HG02870 (cell line): ENCODE data around the gene NUP98.
"Not testable (repeated sequence)": the region's sequence is repeated elsewhere in the genome, so short reads cannot be mapped to it uniquely, and the experiment has no call there.

Source experiments
- ATAC-seq: cut with Tn5 transposase; IDR thresholded peaks from one replicate; pipeline ENCODE4 v1.9.1; 2021; ENCODE audit warnings: mild to moderate bottlenecking, moderate library complexity; ENCODE audit not compliant: unreplicated experiment

Gene NUP98

DNA sequence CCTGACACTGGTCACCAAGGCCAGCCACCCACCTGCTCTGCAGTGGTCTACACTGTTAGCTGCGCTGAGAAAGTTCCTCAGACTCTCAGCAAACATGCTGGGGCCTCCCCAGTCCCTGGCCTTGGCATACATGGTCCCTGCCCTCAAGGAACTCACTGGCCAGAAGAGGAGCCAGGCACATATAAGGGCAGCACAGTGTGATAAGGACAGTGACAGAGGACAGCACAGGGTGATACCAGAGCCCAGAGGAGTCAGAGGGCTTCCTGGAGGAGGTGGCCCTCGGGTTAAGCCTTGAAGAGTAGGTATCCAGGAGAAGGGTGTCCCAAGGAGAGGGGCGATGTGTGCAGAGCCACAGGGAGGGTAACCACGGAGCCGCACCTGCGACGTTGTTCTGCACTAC, 151.8 kb downstream of the NUP98 start:
- no peak for ATAC-seq

DNA sequence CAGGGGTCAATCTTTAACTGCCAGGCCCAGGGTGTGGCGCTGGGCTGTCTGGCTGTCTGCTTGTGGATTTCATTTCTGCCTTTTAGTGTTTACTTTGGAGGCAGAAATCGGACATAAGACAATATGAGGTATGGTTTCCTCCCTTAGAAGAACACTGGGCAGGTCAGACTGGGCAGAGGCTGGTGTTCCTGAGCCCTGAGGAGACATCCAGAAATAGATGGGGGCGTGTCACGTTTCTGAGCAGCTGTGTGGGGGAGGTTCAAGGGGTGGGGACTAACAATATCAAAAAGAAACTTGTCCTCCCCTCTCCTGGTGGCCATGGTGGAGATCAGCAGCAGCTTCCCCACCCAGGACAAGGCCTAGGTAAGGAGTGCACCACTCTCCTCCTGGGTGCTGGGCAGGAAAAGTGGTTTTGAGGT, 152.5 kb downstream of the NUP98 start, which contains the start of gene ART1:
ART1 (plus strand) TSS at position 312 of the 419 bp plus-strand sequence. CDS start 14,086 bp downstream, outside the sequence.
- no peak for ATAC-seq

DNA sequence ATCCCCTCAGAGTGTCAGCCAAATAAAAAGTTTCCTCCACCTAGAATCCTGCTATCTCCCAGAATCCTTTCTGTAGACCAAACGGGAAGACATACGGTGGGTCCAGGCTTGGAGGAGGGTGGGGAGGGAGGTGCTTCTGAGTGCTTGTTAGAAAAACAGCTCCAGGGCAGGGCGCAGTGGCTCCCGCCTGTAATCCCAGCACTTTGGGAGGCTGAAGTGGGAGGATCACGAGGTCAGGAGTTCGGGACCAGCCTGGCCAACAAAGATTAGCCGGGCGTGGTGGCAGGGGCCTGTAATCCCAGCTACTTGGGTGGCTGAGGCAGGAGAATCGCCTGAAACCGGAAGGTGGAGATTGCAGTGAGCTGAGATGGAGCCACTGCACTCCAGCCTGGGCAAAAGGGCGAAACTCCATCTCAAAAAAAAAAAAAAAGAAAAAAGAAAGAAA, 154.2 kb downstream of the NUP98 start:
- not testable (repeated sequence) for ATAC-seq

DNA sequence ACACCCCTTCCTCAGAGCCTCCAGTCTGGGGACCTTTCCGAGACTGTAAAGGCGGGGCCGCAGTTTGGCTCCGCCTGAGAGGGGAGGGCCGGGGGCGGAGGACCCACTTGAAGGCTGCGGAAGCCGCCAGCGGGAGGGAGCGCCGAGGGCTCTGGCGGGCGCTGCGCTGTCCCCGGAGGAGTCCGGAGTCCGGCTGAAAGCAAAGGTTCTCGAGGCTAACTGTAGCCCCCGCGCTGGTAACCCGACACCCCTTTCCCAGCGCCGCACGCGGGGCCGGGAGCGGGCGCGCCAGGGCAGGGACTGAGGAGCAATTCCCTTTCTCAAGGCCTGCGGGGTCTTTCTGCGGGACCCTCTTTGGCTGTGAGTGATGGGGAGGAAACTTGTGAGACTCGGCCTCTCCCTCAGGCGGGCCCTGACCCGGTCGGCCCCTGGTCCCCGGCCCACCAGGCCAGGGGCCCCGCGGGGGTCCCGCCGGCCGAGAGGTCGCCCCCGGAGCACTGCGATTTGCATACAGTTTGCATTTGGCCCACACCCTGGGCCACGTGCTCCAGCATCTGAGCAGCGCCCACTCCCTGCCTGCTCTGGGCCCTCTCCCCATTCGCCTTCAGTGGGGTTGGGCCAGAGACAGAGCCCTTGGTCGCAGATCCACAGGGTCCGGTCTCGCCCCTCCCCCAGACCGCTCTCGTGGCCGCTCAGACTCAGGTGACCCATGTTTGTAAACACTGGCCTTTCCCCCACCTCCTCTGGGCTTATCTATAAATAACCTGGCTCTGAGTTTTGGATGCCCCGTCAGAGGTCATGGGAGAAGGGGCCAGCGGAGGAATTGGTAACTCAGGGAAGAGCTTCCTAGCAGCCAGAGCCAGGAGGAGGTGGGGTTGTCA, 155.0 kb downstream of the NUP98 start:
- ATAC-seq, result no peak

DNA sequence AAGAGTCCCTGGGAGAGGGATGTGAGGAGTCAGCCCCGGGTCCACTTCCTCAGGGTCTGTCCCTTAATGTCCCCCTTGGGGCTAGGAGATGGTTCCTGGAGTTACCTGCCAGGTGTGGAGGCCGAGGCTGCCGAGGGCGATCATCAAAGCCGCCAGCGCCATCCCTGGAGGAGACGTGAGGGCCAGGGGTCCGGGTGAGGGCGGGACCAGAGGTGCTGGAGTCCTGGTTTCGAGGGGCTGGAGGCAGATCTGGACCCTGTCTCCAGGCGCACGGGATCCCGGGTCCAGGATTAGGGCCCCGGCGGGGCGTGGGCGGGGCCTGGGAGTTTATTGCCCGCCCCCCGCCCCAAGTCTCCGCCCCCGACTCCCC, 155.7 kb downstream of the NUP98 start, which contains the start of gene ART5:
ART5 (minus strand) TSS at position 292 of the 370 bp plus-strand sequence; CDS start at position 162, 130 bp downstream.
- ATAC-seq, result no peak

DNA sequence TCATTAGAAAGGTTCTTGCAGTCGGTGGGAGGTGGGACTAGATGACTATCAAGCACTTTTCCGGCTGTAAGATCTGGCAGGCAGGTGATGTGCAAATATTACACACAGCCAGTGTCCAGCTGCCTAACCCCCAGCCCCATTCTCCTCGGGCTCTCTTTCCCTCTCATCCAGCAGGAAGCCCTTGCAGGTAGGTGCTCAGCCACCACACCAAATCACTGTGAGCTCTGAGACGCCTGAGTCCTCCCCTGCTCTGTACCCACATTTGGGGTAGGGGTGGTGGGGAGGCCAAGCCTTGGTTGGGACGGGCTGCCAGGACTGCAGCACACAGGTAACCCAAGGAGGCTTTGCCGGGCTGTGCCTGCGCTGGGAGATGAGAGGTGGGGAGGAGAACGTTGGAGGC, 156.2 kb downstream of the NUP98 start:
- ATAC-seq, result no peak

DNA sequence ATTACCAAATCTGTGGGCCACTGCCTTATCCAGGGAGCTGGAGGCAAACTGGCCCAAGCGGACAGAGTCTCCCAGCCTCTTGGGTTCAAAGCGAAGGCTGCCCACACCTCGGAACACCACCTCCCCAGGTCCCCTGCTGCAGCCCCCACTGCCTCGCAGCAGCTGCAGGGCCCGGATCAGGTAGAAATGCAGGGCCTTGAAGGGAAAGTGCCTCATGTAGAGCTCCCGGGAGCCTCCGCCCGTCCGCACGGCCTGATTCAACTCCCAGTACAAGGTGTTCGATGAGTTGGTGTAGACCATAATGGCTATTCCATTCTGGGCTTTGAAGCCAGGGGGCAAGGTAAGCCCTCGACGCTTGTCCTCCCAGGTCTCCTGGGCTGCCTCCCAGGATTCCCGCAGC, 157.5 kb downstream of the NUP98 start:
- ATAC-seq, result no peak

DNA sequence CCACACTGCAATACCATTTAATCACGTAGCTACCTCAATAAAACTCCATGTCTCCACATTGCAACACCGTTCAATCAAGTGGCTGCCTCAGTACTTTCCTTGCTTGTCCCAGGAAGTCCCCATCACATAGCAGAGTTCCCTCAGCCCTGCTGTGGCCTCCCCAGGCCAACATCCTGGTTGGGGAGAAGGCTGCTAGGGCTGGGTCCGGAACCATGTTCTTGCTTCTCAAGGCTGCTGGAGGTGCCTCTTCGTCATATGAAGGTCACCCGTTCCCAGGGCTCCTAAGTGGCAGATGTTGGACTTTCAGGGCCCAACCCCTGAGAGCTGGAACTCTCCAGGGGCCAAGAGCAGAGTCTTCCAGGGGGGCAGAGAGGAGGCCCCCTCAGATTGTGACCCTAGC, 158.8 kb downstream of the NUP98 start:
- ATAC-seq, result no peak

DNA sequence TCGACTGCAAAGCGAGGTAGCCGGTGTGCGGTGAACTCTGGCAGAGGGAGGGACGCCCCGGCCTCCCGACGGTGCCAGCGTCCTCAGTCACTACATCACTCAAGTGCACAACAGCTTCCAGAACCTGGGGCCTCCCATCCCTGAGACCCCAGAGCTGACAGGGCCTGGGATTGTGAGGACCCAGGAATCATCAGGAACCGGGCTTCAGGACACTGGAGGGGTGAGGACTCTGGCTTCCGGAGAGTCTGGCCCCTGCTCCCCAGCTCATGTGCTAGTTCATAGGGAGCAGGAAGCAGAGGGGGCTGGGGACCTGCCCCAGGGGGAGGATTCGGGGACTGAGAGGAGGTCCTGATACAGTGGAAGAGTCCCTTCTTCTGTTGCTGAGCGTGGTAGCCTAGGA, 160.2 kb downstream of the NUP98 start:
- ATAC-seq, result no peak

DNA sequence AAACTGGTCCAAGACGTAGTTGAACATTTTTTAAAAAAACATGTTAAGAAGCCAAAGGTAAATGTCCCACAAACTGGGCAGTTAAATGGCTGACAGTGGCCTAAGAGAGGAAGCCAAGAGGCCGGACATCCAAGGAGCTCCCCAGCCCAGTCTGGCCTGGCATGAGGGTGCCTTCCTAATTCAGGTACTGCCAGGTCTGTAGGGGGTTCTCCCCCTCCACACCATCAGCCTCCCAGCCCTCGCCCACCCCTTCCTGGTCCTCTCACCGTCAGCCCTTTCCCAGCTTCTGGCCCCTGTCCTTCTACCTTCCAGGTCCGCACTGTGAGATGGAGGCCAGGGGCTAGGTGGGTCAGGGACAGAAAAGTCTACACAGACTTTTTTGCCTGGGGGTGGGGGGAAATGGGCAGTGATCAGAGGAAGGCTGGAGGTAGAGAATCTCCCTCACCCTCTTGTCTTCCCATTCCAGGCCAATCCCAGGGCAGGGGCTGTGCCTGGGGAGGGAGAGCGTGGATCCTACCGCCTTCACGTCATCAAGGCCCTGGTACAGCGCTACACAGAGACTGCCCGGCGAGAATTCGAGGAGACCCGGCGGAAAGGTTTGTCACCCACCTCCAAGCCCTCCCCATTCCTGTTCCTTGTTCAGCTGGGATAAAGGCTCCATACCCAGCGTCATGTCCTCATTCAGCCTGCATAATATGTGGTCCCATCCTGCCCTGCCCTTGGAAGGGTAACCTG, 161.5 kb downstream of the NUP98 start:
- no peak for ATAC-seq

DNA sequence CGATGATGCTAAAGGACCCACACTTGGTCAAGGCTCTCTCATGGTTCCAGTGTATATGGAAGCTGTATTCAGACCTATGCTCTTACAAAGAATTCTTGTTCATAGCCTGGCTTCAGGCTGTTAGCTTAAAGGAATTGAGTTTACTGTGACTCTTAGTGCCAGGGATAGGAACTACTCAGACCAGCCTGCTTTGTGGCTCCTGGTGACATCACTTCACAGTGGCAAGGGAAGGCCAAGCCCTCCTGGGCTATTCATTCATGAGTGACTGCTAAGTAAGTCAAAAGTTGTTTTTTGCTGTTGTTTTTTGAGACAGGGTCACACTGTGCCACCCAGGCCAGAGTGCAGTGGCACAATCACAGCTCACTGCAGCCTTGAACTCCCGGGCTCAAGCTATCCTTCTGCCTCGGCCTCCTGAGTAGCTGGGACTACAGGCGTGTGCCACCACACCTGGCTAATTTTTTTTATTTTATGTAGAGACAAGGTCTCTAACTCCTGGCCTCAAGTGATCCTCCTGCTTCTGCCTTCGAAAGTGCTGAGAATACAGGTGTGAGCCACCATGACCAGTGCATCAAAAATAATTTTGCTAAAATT, 165.2 kb downstream of the NUP98 start:
- no peak for ATAC-seq

DNA sequence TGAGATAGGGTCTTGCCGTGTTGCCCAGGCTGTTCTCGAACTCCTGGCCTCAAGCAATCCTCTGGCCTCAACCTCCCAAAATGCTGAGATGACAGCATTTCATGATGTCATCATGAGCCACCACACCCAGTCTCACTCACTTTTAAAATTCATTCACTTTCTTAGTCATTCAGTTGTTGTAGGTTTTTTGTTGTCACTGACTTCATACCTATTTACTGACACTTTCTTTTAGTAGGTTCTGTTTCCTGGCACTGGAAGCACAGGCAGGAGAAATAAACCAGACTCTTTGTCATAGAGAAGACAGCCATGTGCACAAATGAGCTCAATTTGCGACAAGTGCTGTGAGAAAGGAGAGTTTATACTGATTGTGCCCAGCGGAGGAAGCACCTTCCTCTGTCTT, 166.0 kb downstream of the NUP98 start:
- no peak for ATAC-seq

DNA sequence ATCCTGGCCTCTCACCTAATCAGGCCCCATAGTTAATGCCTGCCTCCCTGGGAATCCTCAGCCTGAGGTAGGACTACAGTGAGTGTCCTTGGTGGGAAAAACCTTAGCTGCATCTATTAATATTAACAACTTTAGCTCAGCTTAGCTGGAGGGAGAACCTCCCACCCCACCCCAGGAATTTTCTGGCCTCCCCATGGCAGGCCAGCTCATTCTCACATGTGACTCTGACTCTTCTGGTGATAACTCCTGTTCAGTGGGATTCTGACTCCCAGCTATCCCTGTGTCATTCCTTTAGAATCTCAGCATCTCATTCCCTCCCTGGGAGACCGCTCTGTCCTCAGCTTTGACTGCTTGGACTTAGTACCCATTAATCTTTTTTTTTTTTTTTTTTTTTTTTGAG, 170.1 kb downstream of the NUP98 start:
- ATAC-seq, result no peak

DNA sequence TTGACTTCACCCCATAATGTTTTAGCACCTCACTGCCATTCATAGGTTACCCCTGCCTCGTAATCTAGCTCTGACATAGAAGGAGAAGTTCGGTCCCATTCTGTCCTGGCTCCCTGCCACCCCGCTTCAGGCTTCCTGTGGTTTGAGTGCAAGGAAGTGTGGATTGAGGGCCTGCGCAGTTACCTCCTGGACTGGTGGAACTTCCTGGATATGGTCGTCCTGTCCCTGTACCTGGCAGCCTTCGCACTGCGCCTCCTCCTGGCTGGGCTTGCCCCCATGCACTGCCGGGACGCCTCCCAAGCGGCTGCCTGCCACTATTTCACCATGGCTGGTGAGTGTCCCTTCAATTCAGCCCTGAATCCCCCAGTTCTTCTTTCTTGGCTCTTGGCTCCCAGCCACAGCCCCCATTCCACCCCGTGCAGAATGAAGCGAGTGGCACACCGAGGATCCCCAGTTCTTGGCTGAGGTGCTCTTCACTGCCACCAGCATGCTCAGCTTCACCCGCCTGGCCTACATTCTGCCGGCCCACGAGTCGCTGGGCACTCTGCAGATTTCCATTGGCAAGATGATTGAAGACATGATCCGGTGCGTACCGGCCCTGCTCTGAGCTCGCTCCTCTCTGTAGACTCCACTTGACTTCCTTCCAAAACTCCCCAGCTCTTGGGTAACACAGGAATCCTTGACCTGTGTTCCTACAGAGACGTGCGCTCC, 170.9 kb downstream of the NUP98 start:
- no peak for ATAC-seq
